ENCODE measurements around the gene CLDN10. TPM values are rescaled to one million over a fixed set of nuclear protein-coding genes. Genes with fewer than 3 reads are reported as not detected.
"Not testable (repeated sequence)": the region's sequence is repeated elsewhere in the genome, so short reads cannot be mapped to it uniquely, and the experiment has no call there.

CLDN10 gene, protein sequence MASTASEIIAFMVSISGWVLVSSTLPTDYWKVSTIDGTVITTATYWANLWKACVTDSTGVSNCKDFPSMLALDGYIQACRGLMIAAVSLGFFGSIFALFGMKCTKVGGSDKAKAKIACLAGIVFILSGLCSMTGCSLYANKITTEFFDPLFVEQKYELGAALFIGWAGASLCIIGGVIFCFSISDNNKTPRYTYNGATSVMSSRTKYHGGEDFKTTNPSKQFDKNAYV
- 0.32 TPM for polyA plus RNA-seq (2012; ENCODE audit: missing spikeins)

DNA sequence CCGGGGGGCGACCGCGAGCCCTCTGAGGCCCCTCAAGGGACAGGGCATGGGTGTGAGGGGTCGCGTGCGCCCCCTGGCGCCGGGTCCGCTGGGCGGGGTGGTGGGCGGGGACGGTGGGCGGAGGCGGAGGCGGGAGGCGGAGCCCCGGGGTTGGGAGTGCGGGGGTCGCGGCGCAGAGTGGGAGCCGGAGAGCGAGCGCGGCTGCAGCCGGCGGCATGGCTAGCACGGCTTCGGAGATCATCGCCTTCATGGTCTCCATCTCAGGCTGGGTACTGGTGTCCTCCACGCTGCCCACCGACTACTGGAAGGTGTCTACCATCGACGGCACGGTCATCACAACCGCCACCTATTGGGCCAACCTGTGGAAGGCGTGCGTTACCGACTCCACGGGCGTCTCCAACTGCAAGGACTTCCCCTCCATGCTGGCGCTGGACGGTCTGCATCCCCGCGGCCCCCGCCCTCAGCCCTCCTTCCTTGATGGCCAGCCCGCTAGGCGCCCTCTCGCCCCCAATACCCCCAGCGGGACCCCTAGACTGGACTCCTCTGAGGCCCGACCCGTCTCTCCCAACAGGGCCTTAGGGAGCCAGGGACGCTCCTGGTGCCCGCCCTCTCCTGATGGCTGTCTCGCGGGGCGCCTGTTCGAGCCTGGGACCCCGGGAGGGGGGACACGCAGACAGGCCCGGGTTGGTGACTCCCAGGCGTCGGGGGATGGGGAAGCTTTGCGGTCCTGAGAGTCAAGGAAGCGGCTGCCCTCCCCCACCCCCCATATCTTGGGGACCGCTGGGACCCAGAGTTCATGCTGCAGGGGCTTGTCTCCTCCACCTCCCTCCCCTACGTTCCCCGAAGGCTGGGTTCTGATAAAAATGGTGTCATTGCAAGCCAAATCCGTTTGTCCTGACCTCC, at the start of gene CLDN10:
TSS of gene CLDN10 (plus strand) at position 182 of the 903 bp plus-strand sequence. CDS start at position 216, 34 bp downstream.
- FAIRE-seq (no peak), DNase-seq (ENCODE audit: insufficient read length) (peak; percentile 19)
- TF ChIP-seq POLR2A (IDR thresholded peaks at IDR 0.05; ENCODE audit: low read depth, low read length) (no peak), TAF1 (IDR thresholded peaks at IDR 0.05; ENCODE audit: borderline replicate concordance, low read depth, low read length) (no peak), POLR2AphosphoS5 (IDR thresholded peaks at IDR 0.05; ENCODE audit: low read depth, low read length) (no peak)

DNA sequence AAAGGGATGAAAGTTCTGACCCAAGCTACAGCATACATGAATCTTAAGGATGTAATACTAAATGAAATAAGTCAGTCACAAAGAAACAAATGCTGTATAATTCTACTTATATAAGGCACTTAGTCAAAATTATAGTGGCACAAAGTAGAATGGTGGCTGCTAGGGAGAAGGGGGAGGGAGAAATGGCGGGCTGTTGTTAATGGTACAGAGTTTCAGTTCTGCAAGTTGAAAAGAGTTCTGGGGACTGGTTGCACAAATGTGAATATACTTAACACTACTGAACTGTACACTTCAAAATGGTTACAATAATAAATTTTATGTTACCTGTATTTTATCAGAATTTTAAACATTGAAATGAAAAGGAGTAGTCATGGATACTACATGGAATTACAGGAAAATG, 48.9 kb upstream of the CLDN10 start:
- DNase-seq (ENCODE audit: insufficient read length) (no peak), FAIRE-seq (no peak)
- TF ChIP-seq TAF1 (IDR thresholded peaks at IDR 0.05; ENCODE audit: borderline replicate concordance, low read depth, low read length) (no peak), POLR2A (IDR thresholded peaks at IDR 0.05; ENCODE audit: low read depth, low read length) (no peak), POLR2AphosphoS5 (IDR thresholded peaks at IDR 0.05; ENCODE audit: low read depth, low read length) (no peak)

DNA sequence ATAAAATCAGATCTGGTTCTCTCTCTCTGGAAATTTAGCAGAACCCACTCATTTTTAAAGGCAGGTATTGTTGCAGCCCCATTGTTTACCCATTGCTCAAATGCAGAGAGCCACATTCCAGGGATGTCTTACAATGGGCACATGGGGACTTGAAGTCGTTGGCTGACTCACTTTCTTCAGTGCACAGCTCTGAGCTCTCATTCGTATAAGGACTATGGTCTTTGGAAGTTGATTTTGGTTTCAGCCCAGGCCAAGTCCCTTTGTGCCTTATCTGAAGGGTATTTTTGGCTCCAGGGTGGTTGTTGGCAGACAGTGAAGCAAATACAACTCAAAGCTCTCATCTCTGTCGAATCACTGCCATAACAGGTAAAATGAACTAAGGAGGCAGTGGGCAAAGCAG, 47.3 kb upstream of the CLDN10 start:
- DNase-seq (ENCODE audit: insufficient read length) (no peak), FAIRE-seq (no peak)
- TF ChIP-seq TAF1 (IDR thresholded peaks at IDR 0.05; ENCODE audit: borderline replicate concordance, low read depth, low read length) (no peak), POLR2AphosphoS5 (IDR thresholded peaks at IDR 0.05; ENCODE audit: low read depth, low read length) (no peak)

DNA sequence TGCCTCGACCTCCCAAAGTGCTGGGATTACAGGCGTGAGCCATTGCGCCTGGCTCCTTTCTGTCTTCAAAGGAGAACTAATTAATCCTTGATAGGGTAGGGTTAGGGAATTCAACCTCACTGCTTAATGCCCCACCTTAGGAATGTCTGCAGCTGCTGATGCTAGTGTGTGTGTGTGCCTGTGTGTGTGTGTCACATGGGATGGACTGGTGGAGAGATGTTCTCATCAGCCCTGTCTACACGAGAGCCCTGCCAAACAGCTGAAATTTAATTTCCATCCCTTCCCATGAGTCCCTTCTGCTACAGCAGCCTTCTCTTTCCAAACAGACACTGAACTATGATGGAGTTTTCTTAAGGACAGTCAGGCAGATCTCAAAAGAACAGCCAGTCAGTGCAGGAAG, 46.5 kb upstream of the CLDN10 start:
- DNase-seq (ENCODE audit: insufficient read length) (no peak), FAIRE-seq (no peak)
- TF ChIP-seq TAF1 (IDR thresholded peaks at IDR 0.05; ENCODE audit: borderline replicate concordance, low read depth, low read length) (no peak), POLR2A (IDR thresholded peaks at IDR 0.05; ENCODE audit: low read depth, low read length) (no peak), POLR2AphosphoS5 (IDR thresholded peaks at IDR 0.05; ENCODE audit: low read depth, low read length) (no peak)

DNA sequence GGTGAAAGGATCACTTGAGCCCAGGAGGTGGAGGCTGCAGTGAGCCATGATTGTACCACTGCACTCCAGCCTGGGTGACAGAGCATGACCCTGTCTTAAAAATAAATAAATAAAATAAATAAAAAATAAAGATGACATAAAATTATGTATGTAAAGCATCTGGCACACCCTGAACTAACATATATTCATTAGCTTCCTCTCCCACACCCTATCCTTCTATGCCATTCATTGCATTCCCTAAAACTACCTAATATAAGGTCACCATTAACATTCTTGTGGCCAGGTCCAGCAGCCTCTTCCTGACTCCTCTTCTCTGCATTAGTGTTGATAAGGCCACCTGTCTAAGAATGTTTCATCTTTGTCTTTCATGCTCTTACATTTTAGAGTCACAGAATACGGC, 44.5 kb upstream of the CLDN10 start:
- DNase-seq (ENCODE audit: insufficient read length) (no peak), FAIRE-seq (no peak)
- no peak for TF ChIP-seq POLR2A (IDR thresholded peaks at IDR 0.05; ENCODE audit: low read depth, low read length)
- TF ChIP-seq POLR2AphosphoS5 (IDR thresholded peaks at IDR 0.05; ENCODE audit: low read depth, low read length), result no peak
- no peak for TF ChIP-seq TAF1 (IDR thresholded peaks at IDR 0.05; ENCODE audit: borderline replicate concordance, low read depth, low read length)

DNA sequence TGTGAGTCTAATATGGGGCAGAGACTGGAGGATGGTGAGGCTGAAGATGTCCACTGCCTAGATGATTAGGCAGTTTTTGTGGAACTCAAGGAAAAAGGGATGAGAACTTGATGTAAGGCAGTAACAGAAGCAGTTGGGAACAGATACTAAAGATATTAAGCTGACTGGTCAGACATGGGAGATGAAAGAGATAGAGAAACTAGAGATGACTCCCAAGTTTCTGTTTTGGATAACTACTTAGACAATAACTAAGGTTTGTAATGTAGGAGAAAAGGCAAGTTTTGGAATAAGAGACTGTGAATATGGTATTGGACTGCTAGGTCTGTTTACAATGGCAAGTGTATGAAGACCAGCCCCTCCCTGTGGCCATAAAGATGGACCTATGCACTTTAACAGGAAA, 43.5 kb upstream of the CLDN10 start:
- DNase-seq (ENCODE audit: insufficient read length) (no peak), FAIRE-seq (no peak)
- TF ChIP-seq POLR2AphosphoS5 (IDR thresholded peaks at IDR 0.05; ENCODE audit: low read depth, low read length) (no peak), POLR2A (IDR thresholded peaks at IDR 0.05; ENCODE audit: low read depth, low read length) (no peak), TAF1 (IDR thresholded peaks at IDR 0.05; ENCODE audit: borderline replicate concordance, low read depth, low read length) (no peak)

DNA sequence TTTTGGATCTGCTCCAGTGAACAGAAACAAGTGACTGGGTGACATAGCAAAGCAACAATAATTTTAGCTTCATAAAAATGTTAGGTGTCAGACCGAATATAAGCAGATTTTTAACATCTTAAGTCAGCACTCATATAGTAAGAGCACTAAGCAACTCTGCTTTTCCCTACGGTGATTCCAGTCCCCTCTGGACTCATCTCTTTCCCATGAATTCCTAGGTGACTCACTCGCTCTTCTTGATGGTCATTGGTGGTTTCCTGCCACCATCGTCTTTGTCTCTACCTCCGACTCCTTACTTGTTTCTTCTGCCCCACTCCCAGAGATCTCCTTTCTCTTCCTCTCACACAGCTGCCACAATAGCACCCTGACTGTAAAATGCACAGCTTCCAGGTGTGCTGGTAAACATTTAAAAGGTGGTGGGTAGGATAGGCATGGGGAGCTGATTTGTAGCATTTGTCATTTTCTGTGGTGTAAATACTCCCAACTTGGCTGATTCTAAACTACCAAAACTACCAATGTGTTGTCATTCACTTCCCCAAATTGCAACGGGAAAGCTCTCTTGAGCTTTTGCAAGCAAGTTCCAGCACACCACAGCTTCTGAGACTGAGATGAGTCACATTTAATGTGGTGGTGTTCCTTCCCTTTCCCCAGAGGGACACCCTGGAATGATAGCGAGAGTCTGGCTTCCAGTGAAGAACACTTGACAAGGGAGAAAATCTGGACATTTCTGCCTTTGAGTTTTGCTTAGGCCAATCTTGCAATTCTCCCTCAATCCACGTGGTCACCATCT, 42.8 kb upstream of the CLDN10 start:
- no peak for FAIRE-seq
- TF ChIP-seq POLR2AphosphoS5 (IDR thresholded peaks at IDR 0.05; ENCODE audit: low read depth, low read length) (no peak), TAF1 (IDR thresholded peaks at IDR 0.05; ENCODE audit: borderline replicate concordance, low read depth, low read length) (no peak), POLR2A (IDR thresholded peaks at IDR 0.05; ENCODE audit: low read depth, low read length) (no peak)
- DNase-seq (ENCODE audit: insufficient read length), result no peak

DNA sequence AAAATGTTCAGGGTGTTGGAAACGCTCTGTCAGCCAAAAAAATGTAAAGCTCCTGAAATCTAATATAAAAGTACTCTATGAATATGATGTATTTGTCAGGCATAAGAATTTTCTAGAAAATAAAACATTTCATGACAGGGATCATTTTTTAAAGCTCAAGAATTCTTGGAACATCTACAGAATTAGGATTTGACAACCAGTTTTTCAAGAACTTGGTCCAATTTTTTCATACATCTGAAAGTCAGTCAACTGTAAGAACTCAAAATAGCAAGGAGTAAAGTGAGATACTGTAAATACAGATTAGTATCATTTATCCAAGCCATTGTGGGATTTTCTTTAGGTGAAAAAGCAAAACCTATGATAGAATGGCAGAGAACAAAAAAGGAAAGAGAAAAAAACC, 41.6 kb upstream of the CLDN10 start:
- no peak for FAIRE-seq
- TF ChIP-seq POLR2A (IDR thresholded peaks at IDR 0.05; ENCODE audit: low read depth, low read length) (no peak), TAF1 (IDR thresholded peaks at IDR 0.05; ENCODE audit: borderline replicate concordance, low read depth, low read length) (no peak), POLR2AphosphoS5 (IDR thresholded peaks at IDR 0.05; ENCODE audit: low read depth, low read length) (no peak)
- DNase-seq (ENCODE audit: insufficient read length), result no peak

DNA sequence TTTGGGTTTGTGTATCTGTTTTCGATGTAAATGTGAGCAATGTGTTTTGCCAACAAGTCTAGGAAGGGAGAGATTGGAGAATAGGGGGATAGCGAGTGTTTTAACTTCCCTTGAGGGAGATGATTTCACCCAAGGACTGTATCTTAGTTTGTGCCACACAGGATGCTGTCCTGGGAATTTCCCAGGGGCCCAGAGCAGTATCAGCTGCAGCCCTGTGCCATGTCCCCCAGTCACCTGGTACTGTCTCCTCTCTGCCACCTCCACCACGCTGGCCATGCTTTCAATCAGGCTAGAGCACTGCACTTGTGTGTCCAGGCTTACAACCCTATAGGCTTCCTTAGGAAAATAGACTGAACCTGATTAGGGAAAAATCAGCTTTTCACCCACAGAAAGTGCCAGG, 40.1 kb upstream of the CLDN10 start:
- FAIRE-seq (no peak), DNase-seq (ENCODE audit: insufficient read length) (no peak)
- TF ChIP-seq TAF1 (IDR thresholded peaks at IDR 0.05; ENCODE audit: borderline replicate concordance, low read depth, low read length), result no peak
- no peak for TF ChIP-seq POLR2A (IDR thresholded peaks at IDR 0.05; ENCODE audit: low read depth, low read length)
- TF ChIP-seq POLR2AphosphoS5 (IDR thresholded peaks at IDR 0.05; ENCODE audit: low read depth, low read length), result no peak

DNA sequence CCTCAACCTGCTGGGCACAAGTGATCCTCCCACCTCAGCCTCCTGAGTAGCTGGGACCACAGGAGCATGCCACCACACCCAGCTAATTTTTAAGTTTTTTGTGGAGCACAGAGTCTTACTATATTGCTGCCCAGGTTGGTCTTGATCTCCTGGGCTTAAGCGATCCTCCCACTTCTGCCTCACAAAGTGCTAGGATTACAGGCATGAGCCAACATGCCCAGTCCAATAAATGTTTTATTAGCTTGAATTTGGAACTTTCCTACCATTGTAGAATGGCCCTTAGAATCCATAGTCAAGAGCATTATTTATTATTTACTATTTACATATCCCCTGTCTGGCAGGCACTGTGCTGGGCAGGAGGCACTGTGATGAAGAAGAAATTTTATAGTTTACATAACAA, 39.6 kb upstream of the CLDN10 start:
- DNase-seq (ENCODE audit: insufficient read length) (no peak), FAIRE-seq (no peak)
- TF ChIP-seq POLR2AphosphoS5 (IDR thresholded peaks at IDR 0.05; ENCODE audit: low read depth, low read length) (no peak), TAF1 (IDR thresholded peaks at IDR 0.05; ENCODE audit: borderline replicate concordance, low read depth, low read length) (no peak), POLR2A (IDR thresholded peaks at IDR 0.05; ENCODE audit: low read depth, low read length) (no peak)

DNA sequence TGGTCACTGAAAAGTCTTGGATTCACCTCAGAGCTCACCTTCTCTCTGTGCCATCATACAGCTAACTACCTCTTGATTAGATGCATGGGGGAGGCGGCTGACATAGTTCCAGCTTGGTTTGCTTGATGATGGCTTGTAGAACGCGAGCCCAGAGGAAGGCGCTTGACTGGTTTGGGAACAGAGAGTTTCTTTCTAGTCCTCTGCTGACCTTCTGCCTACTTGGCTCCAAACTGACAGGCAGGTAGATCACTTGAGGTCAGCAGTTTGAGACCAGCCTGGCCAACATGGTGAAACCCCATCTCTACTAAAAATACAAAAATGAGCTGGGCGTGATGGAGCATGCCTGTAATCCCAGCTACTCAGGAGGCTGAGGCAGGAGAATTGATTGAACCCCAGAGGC, 36.9 kb upstream of the CLDN10 start:
- not testable (repeated sequence) for FAIRE-seq; DNase-seq (ENCODE audit: insufficient read length)

Measured in GM12892 (cell line).